ENCODE results near the gene RASA3. TPM values are rescaled to one million over a fixed set of nuclear protein-coding genes. Genes with fewer than 3 reads are reported as not detected.

RASA3 gene
- total and polyA plus RNA-seq, 10 of the 15 experiments (the other 5 are each of a cell fraction or from before 2014, with no cell fraction given) = 0.79 to 33.9 (median 17.6) TPM

DNA sequence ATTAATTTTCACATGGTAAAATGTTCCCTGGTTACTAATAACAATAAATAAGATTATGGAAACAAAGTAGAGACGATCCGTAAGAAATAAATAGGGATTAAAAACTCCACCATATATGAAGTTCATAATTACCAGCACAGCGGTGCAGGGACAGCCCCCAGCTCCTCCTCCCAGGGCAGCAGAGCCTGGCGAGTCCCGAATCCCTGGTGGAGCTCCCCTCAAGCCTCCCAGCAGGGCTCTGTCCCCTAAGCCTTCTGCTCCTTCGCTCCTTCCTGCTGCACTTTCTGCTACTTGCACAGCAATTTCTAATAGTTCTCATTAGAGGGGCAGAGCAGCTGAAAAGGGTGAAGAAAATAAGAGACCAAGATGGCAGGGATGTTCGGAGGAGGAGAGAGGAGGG, 43.6 kb downstream of the RASA3 start:
- H3K36me3 ChIP-seq (ENCODE audit: control insufficient read depth in 2 of 2, insufficient read depth in 2 of 2, low read length in 1 of 2) = no peaks in the 10 kb centered on the region
- ChIA-PET SMC1A (ENCODE audit: uncharacterized antibody, unreplicated experiment) (no interaction called here), POLR2A (no interaction called here), CTCF (no interaction called here), RAD21 (ENCODE audit: unreplicated experiment) (no interaction called here)
- no peaks in the 10 kb centered on the region for H4K20me1 ChIP-seq (ENCODE audit: control insufficient read depth, insufficient read depth)
- peaks cover 8% of the 10 kb centered on the region; the same call in 2 of the 3 replicates for H3K9me3 ChIP-seq (replicated peaks; ENCODE audit: control insufficient read depth, insufficient read depth, low read length)
- no peak overlapping the region for H3K9ac ChIP-seq (ENCODE audit: control insufficient read depth, insufficient read depth, low read length)
- 94% methylated on average over 7 of the region's 7 CpGs for WGBS (ENCODE audit: insufficient coverage, insufficient replicate concordance, low lambda C conversion rate, missing lambda C conversion rate)
- H3K79me2 ChIP-seq (ENCODE audit: control insufficient read depth, insufficient read depth, low read length) = no peaks in the 10 kb centered on the region
- intact Hi-C loops (cut with micrococcal nuclease; ENCODE audit: unreplicated experiment) = no loop called here
- H3K4me3 ChIP-seq = no peak overlapping the region
- DNase-seq (ENCODE audit: low read depth, low spot score) (no peak), ATAC-seq (no peak), FAIRE-seq (no peak)
- H3K27ac ChIP-seq (ENCODE audit: control insufficient read depth, insufficient read depth) = no peak overlapping the region
- TF ChIP-seq CHD4 (IDR thresholded peaks at IDR 0.05) (no peak), CHD2 (IDR thresholded peaks at IDR 0.05; ENCODE audit: borderline replicate concordance, low read depth, low read length) (no peak), STAT3 (IDR thresholded peaks at IDR 0.05; ENCODE audit: low read depth, low read length) (no peak), IKZF1 (conservative IDR thresholded peaks at IDR 0.05) (no peak)
- TF ChIP-seq, protein P1, sequence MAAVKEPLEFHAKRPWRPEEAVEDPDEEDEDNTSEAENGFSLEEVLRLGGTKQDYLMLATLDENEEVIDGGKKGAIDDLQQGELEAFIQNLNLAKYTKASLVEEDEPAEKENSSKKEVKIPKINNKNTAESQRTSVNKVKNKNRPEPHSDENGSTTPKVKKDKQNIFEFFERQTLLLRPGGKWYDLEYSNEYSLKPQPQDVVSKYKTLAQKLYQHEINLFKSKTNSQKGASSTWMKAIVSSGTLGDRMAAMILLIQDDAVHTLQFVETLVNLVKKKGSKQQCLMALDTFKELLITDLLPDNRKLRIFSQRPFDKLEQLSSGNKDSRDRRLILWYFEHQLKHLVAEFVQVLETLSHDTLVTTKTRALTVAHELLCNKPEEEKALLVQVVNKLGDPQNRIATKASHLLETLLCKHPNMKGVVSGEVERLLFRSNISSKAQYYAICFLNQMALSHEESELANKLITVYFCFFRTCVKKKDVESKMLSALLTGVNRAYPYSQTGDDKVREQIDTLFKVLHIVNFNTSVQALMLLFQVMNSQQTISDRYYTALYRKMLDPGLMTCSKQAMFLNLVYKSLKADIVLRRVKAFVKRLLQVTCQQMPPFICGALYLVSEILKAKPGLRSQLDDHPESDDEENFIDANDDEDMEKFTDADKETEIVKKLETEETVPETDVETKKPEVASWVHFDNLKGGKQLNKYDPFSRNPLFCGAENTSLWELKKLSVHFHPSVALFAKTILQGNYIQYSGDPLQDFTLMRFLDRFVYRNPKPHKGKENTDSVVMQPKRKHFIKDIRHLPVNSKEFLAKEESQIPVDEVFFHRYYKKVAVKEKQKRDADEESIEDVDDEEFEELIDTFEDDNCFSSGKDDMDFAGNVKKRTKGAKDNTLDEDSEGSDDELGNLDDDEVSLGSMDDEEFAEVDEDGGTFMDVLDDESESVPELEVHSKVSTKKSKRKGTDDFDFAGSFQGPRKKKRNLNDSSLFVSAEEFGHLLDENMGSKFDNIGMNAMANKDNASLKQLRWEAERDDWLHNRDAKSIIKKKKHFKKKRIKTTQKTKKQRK (IDR thresholded peaks at IDR 0.05; ENCODE audit: low read depth, low read length) = no peak
- TF ChIP-seq, protein P2, sequence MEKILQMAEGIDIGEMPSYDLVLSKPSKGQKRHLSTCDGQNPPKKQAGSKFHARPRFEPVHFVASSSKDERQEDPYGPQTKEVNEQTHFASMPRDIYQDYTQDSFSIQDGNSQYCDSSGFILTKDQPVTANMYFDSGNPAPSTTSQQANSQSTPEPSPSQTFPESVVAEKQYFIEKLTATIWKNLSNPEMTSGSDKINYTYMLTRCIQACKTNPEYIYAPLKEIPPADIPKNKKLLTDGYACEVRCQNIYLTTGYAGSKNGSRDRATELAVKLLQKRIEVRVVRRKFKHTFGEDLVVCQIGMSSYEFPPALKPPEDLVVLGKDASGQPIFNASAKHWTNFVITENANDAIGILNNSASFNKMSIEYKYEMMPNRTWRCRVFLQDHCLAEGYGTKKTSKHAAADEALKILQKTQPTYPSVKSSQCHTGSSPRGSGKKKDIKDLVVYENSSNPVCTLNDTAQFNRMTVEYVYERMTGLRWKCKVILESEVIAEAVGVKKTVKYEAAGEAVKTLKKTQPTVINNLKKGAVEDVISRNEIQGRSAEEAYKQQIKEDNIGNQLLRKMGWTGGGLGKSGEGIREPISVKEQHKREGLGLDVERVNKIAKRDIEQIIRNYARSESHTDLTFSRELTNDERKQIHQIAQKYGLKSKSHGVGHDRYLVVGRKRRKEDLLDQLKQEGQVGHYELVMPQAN (conservative IDR thresholded peaks at IDR 0.05) = no peak
- H2AFZ ChIP-seq (ENCODE audit: control insufficient read depth, low read depth, low read length) = no peak overlapping the region
- in situ Hi-C loops (cut with MboI) = no loop called here
- no TSS peak for BruUV-seq (replicated peaks)
- no peaks in the 10 kb centered on the region for H3K4me1 ChIP-seq (ENCODE audit: control insufficient read depth, insufficient read depth, low read length)
- no peaks in the 10 kb centered on the region for H3K27me3 ChIP-seq (replicated peaks in 1 of 2; ENCODE audit: control insufficient read depth in 2 of 2, insufficient read depth in 2 of 2, low read length in 1 of 2)
- H3K4me2 ChIP-seq (ENCODE audit: control insufficient read depth, insufficient read depth) = no peak overlapping the region

Data from GM12878 (cell line).